ENCODE data around the gene STMP1.

DNA sequence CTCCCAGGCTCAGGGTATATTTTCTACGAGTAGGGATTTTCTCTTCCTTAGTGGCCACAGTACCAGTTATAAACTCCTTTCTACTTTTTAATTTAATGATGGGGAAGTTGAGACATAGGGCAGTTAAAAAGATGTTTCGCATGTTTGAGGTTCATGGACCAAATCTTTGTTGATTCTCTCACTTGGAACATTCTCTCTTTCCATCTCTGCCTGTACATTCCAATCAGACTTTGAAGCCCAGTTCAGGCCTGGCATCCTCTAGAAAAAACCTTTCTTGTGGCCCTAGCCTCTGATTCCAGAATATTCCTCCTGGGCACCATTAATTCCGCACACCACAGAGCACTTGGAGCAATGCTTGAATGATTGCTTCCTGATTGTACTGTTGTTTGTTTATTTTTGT lies 47.2 kb downstream of the STMP1 start:
- TF ChIP-seq, protein P1, sequence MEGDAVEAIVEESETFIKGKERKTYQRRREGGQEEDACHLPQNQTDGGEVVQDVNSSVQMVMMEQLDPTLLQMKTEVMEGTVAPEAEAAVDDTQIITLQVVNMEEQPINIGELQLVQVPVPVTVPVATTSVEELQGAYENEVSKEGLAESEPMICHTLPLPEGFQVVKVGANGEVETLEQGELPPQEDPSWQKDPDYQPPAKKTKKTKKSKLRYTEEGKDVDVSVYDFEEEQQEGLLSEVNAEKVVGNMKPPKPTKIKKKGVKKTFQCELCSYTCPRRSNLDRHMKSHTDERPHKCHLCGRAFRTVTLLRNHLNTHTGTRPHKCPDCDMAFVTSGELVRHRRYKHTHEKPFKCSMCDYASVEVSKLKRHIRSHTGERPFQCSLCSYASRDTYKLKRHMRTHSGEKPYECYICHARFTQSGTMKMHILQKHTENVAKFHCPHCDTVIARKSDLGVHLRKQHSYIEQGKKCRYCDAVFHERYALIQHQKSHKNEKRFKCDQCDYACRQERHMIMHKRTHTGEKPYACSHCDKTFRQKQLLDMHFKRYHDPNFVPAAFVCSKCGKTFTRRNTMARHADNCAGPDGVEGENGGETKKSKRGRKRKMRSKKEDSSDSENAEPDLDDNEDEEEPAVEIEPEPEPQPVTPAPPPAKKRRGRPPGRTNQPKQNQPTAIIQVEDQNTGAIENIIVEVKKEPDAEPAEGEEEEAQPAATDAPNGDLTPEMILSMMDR (IDR thresholded peaks at IDR 0.05): no peak
- TF ChIP-seq POLR2A (IDR thresholded peaks at IDR 0.05): no peak

Measured in lower leg skin (tissue), 3 donors.